T-cell (primary cell): ENCODE measurements around the gene ALX4. TPM values are rescaled to one million over a fixed set of nuclear protein-coding genes. Genes with fewer than 3 reads are reported as not detected.

Experiments used
- ATAC-seq, 4 experiments: fragments of 200-7000 bp in 3 of 4; fragments of 150-1000 bp in 1 of 4; cut with Tn5 transposase; replicated peaks in 1 of 4; 1 replicate in 3 of 4; 2 replicates in 1 of 4; pipeline ENCODE4 v1.10.0; 2021; ENCODE audit warnings: moderate library complexity in 3 of 4, mild to moderate bottlenecking in 2 of 4, moderate number of reproducible peaks in 1 of 4
- CTCF ChIA-PET, 2 donors: fragments of 300-600 bp; sonication (Branson Sonifier 250); formaldehyde crosslinking; loops; one replicate each; lab custom pipeline; 2022; ENCODE audit warnings: antibody characterized with exemption in 2 of 2; lab: Charles Lee
- POLR2A ChIA-PET, 2 donors: fragments of 300-600 bp; sonication (Branson Sonifier 250); formaldehyde crosslinking; loops; one replicate each; lab custom pipeline; 2022; ENCODE audit warnings: antibody characterized with exemption in 2 of 2; lab: Charles Lee
- DNase-seq, 35 experiments: peaks; one replicate each; pipeline versions ENCODE4 v3.0.0 to v3.0.0-alpha.2; 2013 to 2023
- H3K27ac ChIP-seq: one replicate; pipeline ENCODE4 v1.5.1; 2013; ENCODE audit warnings: low read length
- H3K27me3 ChIP-seq, 2 experiments: replicated peaks in 1 of 2; 1 replicate in 1 of 2; 2 replicates in 1 of 2; pipeline versions ENCODE4 v1.6.1 to v1.7.0; 2013; ENCODE audit warnings: low read length in 1 of 2, mixed read lengths in 1 of 2; ENCODE audit not compliant: control insufficient read depth in 2 of 2, insufficient read depth in 2 of 2; ENCODE audit errors: extremely low read depth in 1 of 2
- H3K36me3 ChIP-seq, 2 donors: 1 replicate in 1 of 2; 2 replicates in 1 of 2; pipeline versions ENCODE4 v1.6.1 to v1.7.0; 2013; ENCODE audit warnings: low read length in 1 of 2; ENCODE audit not compliant: control insufficient read depth in 2 of 2, insufficient read depth in 1 of 2; ENCODE audit errors: extremely low read depth in 1 of 2
- H3K4me1 ChIP-seq, 2 experiments: 1 replicate in 1 of 2; 2 replicates in 1 of 2; pipeline versions ENCODE4 v1.6.1 to v1.7.0; 2013; ENCODE audit warnings: low read length in 2 of 2, mixed read lengths in 1 of 2; ENCODE audit not compliant: insufficient read depth in 2 of 2, control insufficient read depth in 1 of 2; ENCODE audit errors: extremely low read depth in 1 of 2
- H3K4me3 ChIP-seq, 2 donors: 1 replicate in 1 of 2; 2 replicates in 1 of 2; pipeline versions ENCODE4 v1.5.1 to v1.7.0; 2013; ENCODE audit warnings: mild to moderate bottlenecking in 2 of 2, low read length in 1 of 2, moderate library complexity in 1 of 2; ENCODE audit not compliant: control insufficient read depth in 1 of 2; ENCODE audit errors: extremely low read depth in 1 of 2
- H3K9me3 ChIP-seq: 2 replicates; pipeline ENCODE4 v1.7.0; 2013
- H3K27ac Mint-ChIP-seq, 2 donors: one replicate each; pipeline ENCODE4 v1.8.0; 2020 to 2021; ENCODE audit warnings: mild to moderate bottlenecking in 2 of 2, mixed read lengths in 2 of 2
- H3K27me3 Mint-ChIP-seq, 2 donors: one replicate each; pipeline ENCODE4 v1.8.0; 2021 to 2022; ENCODE audit warnings: mixed read lengths in 2 of 2
- H3K36me3 Mint-ChIP-seq: one replicate; pipeline ENCODE4 v1.8.0; 2021; ENCODE audit warnings: mixed read lengths
- H3K4me1 Mint-ChIP-seq, 3 donors: one replicate each; pipeline ENCODE4 v1.8.0; 2020 to 2022; ENCODE audit warnings: mixed read lengths in 3 of 3, mild to moderate bottlenecking in 1 of 3
- H3K4me3 Mint-ChIP-seq, 3 donors: one replicate each; pipeline ENCODE4 v1.8.0; 2020 to 2022; ENCODE audit warnings: mild to moderate bottlenecking in 3 of 3, mixed read lengths in 3 of 3, moderate library complexity in 3 of 3
- H3K9me3 Mint-ChIP-seq, 3 donors: one replicate each; pipeline ENCODE4 v1.8.0; 2020 to 2022; ENCODE audit warnings: mixed read lengths in 3 of 3
- WGBS: methylation state at CpG from one replicate; pipeline ENCODE4 v1.1.5; 2013; ENCODE audit warnings: missing lambda C conversion rate; ENCODE audit not compliant: insufficient coverage; 5-methylcytosine and 5-hydroxymethylcytosine counted together
- total RNA-seq, 35 experiments: library from RNA in 6 of 35; stranded (reverse) in 6 of 35; fragments of 120-200 nt in 1 of 35; gene quantifications; one replicate each; pipeline versions ENCODE4 v1.2.1 to v1.2.4 and lab custom pipeline; 2013 to 2026

Gene ALX4
- total RNA-seq, 5 donors from 2014 or later (not counting 1 experiment from before 2014, with no cell fraction given): not detected

DNA sequence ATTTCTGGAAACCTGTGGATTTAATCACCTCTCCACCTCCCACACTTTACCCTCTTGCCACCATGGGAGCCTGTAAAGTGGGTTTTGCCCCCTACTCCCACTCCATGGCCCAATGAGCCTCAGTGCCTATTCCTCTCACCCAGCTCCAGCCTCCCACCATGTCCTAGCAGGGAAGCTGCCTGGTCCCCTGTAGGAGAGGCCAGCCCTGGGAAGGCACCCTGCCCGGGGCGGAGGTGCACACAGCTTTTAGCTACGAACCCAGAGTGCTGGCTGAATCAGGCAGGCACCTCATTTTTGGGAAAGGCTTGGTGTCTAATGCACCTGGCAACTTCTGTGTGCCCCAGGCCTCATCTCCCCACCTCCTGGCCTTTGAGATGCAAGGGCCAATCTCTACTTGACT is 35.8 kb upstream of the ALX4 start:
- ChIA-PET CTCF (no interaction called here), POLR2A (no interaction called here)
- no peak overlapping the region for H3K27ac ChIP-seq
- no peak overlapping the region for H3K4me3 ChIP-seq
- DNase-seq (no peak), ATAC-seq (no peak)
- H3K36me3 ChIP-seq: no peaks in the 10 kb centered on the region
- Mint-ChIP-seq H3K4me3 (no peak overlapping the region), H3K9me3 (no peaks in the 10 kb centered on the region), H3K27me3 (peaks cover 31 to 38% of the 10 kb centered on the region in 2 donors), H3K4me1 (peaks cover 0 to 2% (median 0%) of the 10 kb centered on the region in 3 donors), H3K27ac (no peak overlapping the region), H3K36me3 (no peaks in the 10 kb centered on the region)
- H3K4me1 ChIP-seq: no peaks in the 10 kb centered on the region
- H3K27me3 ChIP-seq: peaks cover 0 to 47% of the 10 kb centered on the region in 2 experiments
- H3K9me3 ChIP-seq: no peaks in the 10 kb centered on the region
- 77% methylated on average over 3 of the region's 3 CpGs for WGBS

DNA sequence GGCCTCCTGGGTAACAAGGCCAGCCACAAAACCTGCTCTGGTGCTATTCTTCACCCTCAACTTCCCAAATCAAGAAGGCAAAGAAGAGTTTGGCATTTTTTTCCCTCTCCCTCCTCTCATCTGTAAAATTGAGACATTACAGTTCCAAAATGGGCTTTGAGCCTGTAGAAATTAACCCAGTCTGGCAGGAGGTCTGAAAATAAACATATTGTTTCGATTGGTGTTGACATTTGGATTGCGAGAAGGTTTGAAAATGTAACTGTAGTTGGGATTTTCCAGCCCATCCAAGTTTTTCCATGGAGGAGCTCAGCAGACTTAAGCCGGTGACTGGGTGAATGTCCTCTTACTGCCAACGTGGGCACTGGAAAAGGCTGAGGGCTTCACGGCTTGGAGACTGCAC is 35.0 kb upstream of the ALX4 start:
- Mint-ChIP-seq H3K27ac (no peak overlapping the region), H3K9me3 (no peaks in the 10 kb centered on the region), H3K27me3 (peaks cover 25 to 35% of the 10 kb centered on the region in 2 donors), H3K4me3 (no peak overlapping the region), H3K36me3 (no peaks in the 10 kb centered on the region), H3K4me1 (no peaks in the 10 kb centered on the region)
- Histone ChIP-seq H3K4me3 (no peak overlapping the region), H3K27ac (no peak overlapping the region), H3K27me3 (peaks cover 0 to 48% of the 10 kb centered on the region in 2 experiments), H3K4me1 (no peaks in the 10 kb centered on the region), H3K9me3 (no peaks in the 10 kb centered on the region), H3K36me3 (no peaks in the 10 kb centered on the region)
- ChIA-PET POLR2A (no interaction called here), CTCF (no interaction called here)
- no peak for DNase-seq
- ATAC-seq: no peak
- 92% methylated on average over 2 of the region's 5 CpGs for WGBS

- Histone ChIP-seq H3K9me3 (no peaks in the 10 kb centered on the region), H3K27ac (no peak overlapping the region), H3K27me3 (peaks cover 0 to 50% of the 10 kb centered on the region in 2 experiments), H3K36me3 (no peaks in the 10 kb centered on the region), H3K4me3 (no peak overlapping the region), H3K4me1 (no peaks in the 10 kb centered on the region)
- Mint-ChIP-seq H3K4me1 (no peaks in the 10 kb centered on the region), H3K27me3 (peaks cover 22 to 30% of the 10 kb centered on the region in 2 donors), H3K4me3 (no peak overlapping the region), H3K27ac (no peak overlapping the region), H3K9me3 (no peaks in the 10 kb centered on the region), H3K36me3 (no peaks in the 10 kb centered on the region)
- ATAC-seq (no peak), DNase-seq (no peak)
- CTCF ChIA-PET: no interaction called here
- POLR2A ChIA-PET: no interaction called here
- WGBS: 77% methylated on average over 6 of the region's 7 CpGs
These were observed 34.5 kb upstream of the ALX4 start for GRCh38 chr11:44344423-44344820.

DNA sequence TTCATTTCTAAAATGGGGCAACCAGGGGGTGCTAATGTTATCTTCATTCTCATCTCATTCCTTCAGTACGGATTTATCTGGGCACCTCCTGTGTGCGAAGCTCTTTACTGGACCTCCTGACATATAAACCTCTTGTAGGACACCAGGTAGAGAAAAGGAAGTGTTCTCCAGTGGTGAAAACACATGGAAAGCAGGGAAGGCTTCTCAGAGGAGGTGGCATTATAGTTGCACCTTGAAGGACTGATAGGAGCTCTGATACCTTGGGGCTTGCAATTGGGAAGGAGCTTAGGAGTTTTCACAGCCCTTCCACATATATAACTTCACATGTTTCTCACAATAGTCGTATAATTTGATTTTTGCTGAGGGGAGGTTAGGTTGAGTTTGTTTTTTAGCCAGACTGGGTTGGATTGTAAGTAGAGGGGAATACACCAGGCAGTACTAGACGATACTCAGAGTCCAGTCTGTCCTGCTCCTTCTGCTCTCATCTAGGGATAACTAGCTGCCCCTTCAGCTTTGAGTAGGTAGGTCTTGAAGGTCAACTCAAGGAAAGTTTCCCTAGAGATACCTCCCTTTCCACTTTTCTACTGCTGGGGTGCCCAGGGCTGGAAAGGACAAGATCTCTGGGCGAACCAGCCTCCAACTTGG is 34.0 kb upstream of the ALX4 start:
- H3K27ac Mint-ChIP-seq: no peak overlapping the region
- ChIA-PET CTCF (no interaction called here), POLR2A (no interaction called here)
- peaks cover 21 to 31% of the 10 kb centered on the region in 2 donors for H3K27me3 Mint-ChIP-seq
- H3K36me3 Mint-ChIP-seq: no peaks in the 10 kb centered on the region
- no peak overlapping the region for H3K4me3 ChIP-seq
- H3K9me3 Mint-ChIP-seq: no peaks in the 10 kb centered on the region
- no peak for ATAC-seq
- H3K9me3 ChIP-seq: no peaks in the 10 kb centered on the region
- WGBS: 73% methylated on average over 2 of the region's 5 CpGs
- no peaks in the 10 kb centered on the region for H3K4me1 ChIP-seq
- H3K27ac ChIP-seq: no peak overlapping the region
- H3K27me3 ChIP-seq: peaks cover 0 to 51% of the 10 kb centered on the region in 2 experiments
- H3K36me3 ChIP-seq: no peaks in the 10 kb centered on the region
- DNase-seq: no peak
- H3K4me3 Mint-ChIP-seq: no peak overlapping the region
- no peaks in the 10 kb centered on the region for H3K4me1 Mint-ChIP-seq

DNA sequence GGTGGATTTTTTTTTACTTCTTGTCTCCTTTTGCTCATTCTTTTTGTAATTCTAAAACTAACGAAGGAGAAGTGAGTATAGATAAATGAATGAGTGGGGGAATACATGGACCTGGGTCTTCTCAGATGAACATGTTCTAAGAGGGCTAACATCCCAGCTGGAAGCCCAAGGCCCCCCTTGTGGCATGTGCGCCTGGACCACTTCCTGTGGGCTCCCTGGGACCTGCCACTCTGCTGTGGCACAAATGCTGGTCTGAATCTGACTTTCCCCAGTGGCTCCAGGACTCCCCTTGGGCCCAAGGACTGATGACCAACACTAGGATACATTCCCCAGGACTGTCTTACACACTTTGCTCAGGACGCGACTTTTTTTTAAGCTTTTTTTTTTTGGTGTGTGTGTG is 32.7 kb upstream of the ALX4 start:
- Mint-ChIP-seq H3K4me1 (no peaks in the 10 kb centered on the region), H3K27ac (no peak overlapping the region), H3K9me3 (no peaks in the 10 kb centered on the region), H3K4me3 (no peak overlapping the region), H3K36me3 (no peaks in the 10 kb centered on the region), H3K27me3 (peaks cover 31 to 38% of the 10 kb centered on the region in 2 donors)
- 69% methylated on average over 2 of the region's 4 CpGs for WGBS
- no peak for ATAC-seq
- Histone ChIP-seq H3K36me3 (no peaks in the 10 kb centered on the region), H3K4me1 (no peaks in the 10 kb centered on the region), H3K27ac (no peak overlapping the region), H3K4me3 (no peak overlapping the region), H3K9me3 (no peaks in the 10 kb centered on the region), H3K27me3 (peaks cover 0 to 42% of the 10 kb centered on the region in 2 experiments)
- ChIA-PET CTCF (no interaction called here), POLR2A (no interaction called here)
- no peak for DNase-seq

DNA sequence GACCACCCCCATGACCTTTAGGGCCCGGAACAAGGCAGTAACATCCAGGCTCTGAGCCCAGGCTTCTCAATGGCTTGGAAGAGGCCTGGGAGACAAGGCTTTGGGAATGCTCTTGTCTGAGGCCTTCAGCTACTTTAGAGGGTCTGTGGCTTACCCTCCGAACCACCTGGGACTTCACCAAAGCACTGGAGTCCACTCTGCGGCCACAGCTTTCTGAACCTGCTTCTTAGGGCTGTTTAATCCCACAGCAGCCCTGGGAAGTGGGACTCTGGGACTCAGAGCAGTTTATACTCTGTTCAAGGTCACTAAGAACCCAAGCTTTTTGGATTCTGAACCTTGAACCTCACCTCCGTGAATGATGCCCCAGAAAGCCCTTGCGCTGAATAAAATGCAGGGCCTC is 30.7 kb upstream of the ALX4 start:
- H3K9me3 Mint-ChIP-seq: no peaks in the 10 kb centered on the region
- ChIA-PET POLR2A (no interaction called here), CTCF (no interaction called here)
- DNase-seq (no peak), ATAC-seq (no peak)
- Histone ChIP-seq H3K27me3 (peaks cover 0 to 26% of the 10 kb centered on the region in 2 experiments), H3K36me3 (no peaks in the 10 kb centered on the region), H3K4me1 (no peaks in the 10 kb centered on the region), H3K4me3 (no peak overlapping the region), H3K27ac (no peak overlapping the region), H3K9me3 (no peaks in the 10 kb centered on the region)
- no peaks in the 10 kb centered on the region for H3K36me3 Mint-ChIP-seq
- peaks cover 27 to 45% of the 10 kb centered on the region in 2 donors for H3K27me3 Mint-ChIP-seq
- H3K27ac Mint-ChIP-seq: no peak overlapping the region
- 85% methylated on average over 5 of the region's 5 CpGs for WGBS
- no peaks in the 10 kb centered on the region for H3K4me1 Mint-ChIP-seq
- no peak overlapping the region for H3K4me3 Mint-ChIP-seq
